GM23248 (cell line): Measurements from ENCODE around the gene PRR3. TPM values are rescaled to one million over a fixed set of nuclear protein-coding genes. Genes with fewer than 3 reads are reported as not detected.

ENCODE experiments used
- DNase-seq: peaks from one replicate; pipeline ENCODE4 v3.0.0-alpha.2; 2015
- H2AFZ ChIP-seq: fragments of 200-600 bp; sonication (generic); 2 replicates; pipeline ENCODE4 v1.6.1; 2016; ENCODE audit warnings: antibody characterized with exemption
- H3F3A ChIP-seq: fragments of 200-600 bp; sonication (generic); 2 replicates; pipeline ENCODE4 v1.6.1; 2016; ENCODE audit warnings: mild to moderate bottlenecking, antibody characterized with exemption, mixed run types; ENCODE audit not compliant: insufficient read depth
- H3K27ac ChIP-seq: fragments of 200-600 bp; sonication (generic); 2 replicates; pipeline ENCODE4 v1.5.1; 2016; ENCODE audit warnings: mild to moderate bottlenecking
- H3K27me3 ChIP-seq: fragments of 200-600 bp; sonication (generic); replicated peaks from 2 replicates; pipeline ENCODE4 v1.6.1; 2016; ENCODE audit warnings: mild to moderate bottlenecking; ENCODE audit not compliant: insufficient read depth
- H3K36me3 ChIP-seq: fragments of 200-600 bp; sonication (generic); 2 replicates; pipeline ENCODE4 v1.6.1; 2016; ENCODE audit warnings: low read depth, mild to moderate bottlenecking
- H3K4me1 ChIP-seq: fragments of 200-600 bp; sonication (generic); 2 replicates; pipeline ENCODE4 v1.6.1; 2016; ENCODE audit warnings: mild to moderate bottlenecking; ENCODE audit not compliant: insufficient read depth
- H3K4me2 ChIP-seq: fragments of 200-600 bp; sonication (generic); one replicate; pipeline ENCODE4 v1.6.1; 2016; ENCODE audit warnings: mild to moderate bottlenecking; ENCODE audit not compliant: unreplicated experiment
- H3K4me3 ChIP-seq: fragments of 200-600 bp; sonication (generic); 2 replicates; pipeline ENCODE4 v1.5.1; 2016; ENCODE audit warnings: mild to moderate bottlenecking
- H3K79me2 ChIP-seq: fragments of 200-600 bp; sonication (generic); 2 replicates; pipeline ENCODE4 v1.6.1; 2016; ENCODE audit warnings: mild to moderate bottlenecking; ENCODE audit not compliant: insufficient read depth
- H3K9ac ChIP-seq: fragments of 200-600 bp; sonication (generic); 2 replicates; pipeline ENCODE4 v1.6.1; 2016; ENCODE audit warnings: mild to moderate bottlenecking
- H3K9me2 ChIP-seq: fragments of 200-600 bp; sonication (generic); 2 replicates; pipeline ENCODE4 v1.6.1; 2016; ENCODE audit warnings: mixed run types, mild to moderate bottlenecking, moderate library complexity; ENCODE audit not compliant: insufficient read depth
- H3K9me3 ChIP-seq: fragments of 200-600 bp; sonication (generic); one replicate; pipeline ENCODE4 v1.6.1; 2017; ENCODE audit warnings: low read depth
- H4K20me1 ChIP-seq: fragments of 200-600 bp; sonication (generic); 2 replicates; pipeline ENCODE4 v1.6.0; 2016; ENCODE audit not compliant: insufficient read depth
- EZH2 ChIP-seq: fragments of 200-600 bp; sonication (generic); IDR thresholded peaks from 2 replicates; pipeline ENCODE4 v1.6.1; 2018; ENCODE audit warnings: antibody characterized with exemption, mild to moderate bottlenecking; ENCODE audit not compliant: insufficient read depth, poor library complexity, severe bottlenecking
- EZH2phosphoT487 ChIP-seq: fragments of 200-600 bp; sonication (generic); IDR thresholded peaks from 2 replicates; pipeline ENCODE4 v1.6.1; 2018; ENCODE audit warnings: antibody characterized with exemption, moderate library complexity, mild to moderate bottlenecking, low read depth; ENCODE audit not compliant: insufficient read depth
- WGBS, 2 experiments: methylation state at CpG; one replicate each; pipeline ENCODE4 v1.1.6; 2015 to 2017; ENCODE audit warnings: low lambda C conversion rate in 2 of 2, low coverage in 1 of 2; ENCODE audit errors: missing lambda C conversion rate in 2 of 2; 5-methylcytosine and 5-hydroxymethylcytosine counted together
- in situ Hi-C: fragments of 300-500 bp; cut with MboI; formaldehyde crosslinking; loops from 2 replicates; pipeline ENCODE4 v1.15.0; 2020
- polyA plus RNA-seq: library from polyadenylated mRNA; unstranded; fragments of >200 nt; fragmentation: Nextera tagmentation; extraction: Ambion mirVana; gene quantifications from 2 replicates; pipeline ENCODE4 v1.2.1, GENCODE V29; 2016
- total RNA-seq: library from RNA; depleted of rRNA; stranded (reverse); fragments of >200 nt; shearing (Covaris generic); gene quantifications from 2 replicates; pipeline ENCODE4 v1.2.3, GENCODE V29; 2014

Gene PRR3
- total and polyA plus RNA-seq, 2 experiments from 2014 or later: 6.5 to 7.1 TPM

DNA sequence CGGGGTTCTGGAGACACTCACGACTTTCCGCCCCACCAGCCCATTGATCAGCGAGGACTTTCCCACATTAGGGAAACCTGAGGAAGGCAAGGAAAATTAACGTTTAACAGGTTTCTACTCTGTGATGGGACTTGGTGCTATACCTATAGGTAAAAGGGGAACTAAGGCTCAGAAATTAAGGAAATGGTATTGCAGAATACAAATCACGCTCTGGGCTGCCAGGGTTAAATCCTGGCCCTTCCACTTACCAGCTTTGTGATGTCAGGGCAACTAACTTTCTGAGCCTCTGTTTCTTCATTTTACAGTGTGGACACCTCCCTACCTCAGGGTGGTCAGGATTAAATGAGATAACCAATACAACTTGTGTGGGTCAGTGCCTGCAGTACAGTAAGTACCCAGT lies 9.6 kb upstream of the PRR3 start:
- Histone ChIP-seq H3K9ac (no peak overlapping the region), H3K4me3 (no peak overlapping the region), H4K20me1 (no peaks in the 10 kb centered on the region), H3K9me3 (no peaks in the 10 kb centered on the region), H3K4me2 (no peak overlapping the region), H3K4me1 (peaks cover 3% of the 10 kb centered on the region), H3K79me2 (0 out of 2 replicates have a peak, but pooled peaks cover 4% of the 10 kb centered on the region), H2AFZ (no peak overlapping the region), H3K36me3 (no peaks in the 10 kb centered on the region; the same call in 1 of the 2 replicates), H3K27ac (no peak overlapping the region), H3K9me2 (no peaks in the 10 kb centered on the region), H3F3A (peaks cover 26% of the 10 kb centered on the region), H3K27me3 (no peaks in the 10 kb centered on the region)
- TF ChIP-seq EZH2phosphoT487 (no peak), EZH2 (no peak)
- in situ Hi-C loops: no loop called here
- DNase-seq: no peak
- WGBS, 2 experiments: 90 to 94% methylated on average over 6 of the region's 6 CpGs

GRCh38 chr6:30548375-30548774 lies 8.7 kb upstream of the PRR3 start:
- in situ Hi-C loops: no loop called here
- no peak overlapping the region for H2AFZ ChIP-seq
- H3K9me2 ChIP-seq: no peaks in the 10 kb centered on the region
- H3K9me3 ChIP-seq: no peaks in the 10 kb centered on the region
- peak; percentile 66 for DNase-seq
- H3F3A ChIP-seq: peaks cover 20% of the 10 kb centered on the region
- no peaks in the 10 kb centered on the region for H3K27me3 ChIP-seq
- peaks cover 3% of the 10 kb centered on the region for H3K4me1 ChIP-seq
- no peak overlapping the region for H3K4me3 ChIP-seq
- no peak overlapping the region for H3K27ac ChIP-seq
- 21% methylated on average over 2 of the region's 2 CpGs for WGBS, 2 experiments
- H3K79me2 ChIP-seq: 0 out of 2 replicates have a peak, but pooled peaks cover 5% of the 10 kb centered on the region
- H3K9ac ChIP-seq: no peak overlapping the region
- no peaks in the 10 kb centered on the region for H4K20me1 ChIP-seq
- TF ChIP-seq EZH2: no peak
- no peak overlapping the region for H3K4me2 ChIP-seq
- H3K36me3 ChIP-seq: peaks cover 6% of the 10 kb centered on the region; the same call in 1 of the 2 replicates

GRCh38 chr6:30554404-30554803 lies 2.7 kb upstream of the PRR3 start:
- Histone ChIP-seq H3K4me2 (peak overlapping the region; percentile 97), H3K9ac (peak overlapping the region; percentile 96), H4K20me1 (no peaks in the 10 kb centered on the region), H3K9me3 (no peaks in the 10 kb centered on the region), H3K27me3 (no peaks in the 10 kb centered on the region), H2AFZ (no peak overlapping the region), H3K4me3 (peak overlapping the region; percentile 95), H3K4me1 (peaks cover 8% of the 10 kb centered on the region; the same call in 1 of the 2 replicates), H3K79me2 (peaks cover 56% of the 10 kb centered on the region), H3K27ac (no peak overlapping the region), H3F3A (0 out of 2 replicates have a peak, but pooled peaks cover 6% of the 10 kb centered on the region), H3K36me3 (peaks cover 8% of the 10 kb centered on the region; the same call in 1 of the 2 replicates), H3K9me2 (no peaks in the 10 kb centered on the region)
- WGBS, 2 experiments: 93 to 95% methylated on average over 4 of the region's 4 CpGs
- no peak for TF ChIP-seq EZH2
- in situ Hi-C loops: no loop called here
- no peak for DNase-seq

- Histone ChIP-seq H3F3A (0 out of 2 replicates have a peak, but pooled peaks cover 2% of the 10 kb centered on the region), H3K4me3 (peak overlapping the region; percentile 95), H4K20me1 (no peaks in the 10 kb centered on the region), H3K9ac (peak overlapping the region; percentile 96), H3K27ac (peak overlapping the region; percentile 96), H3K9me2 (no peaks in the 10 kb centered on the region), H3K9me3 (no peaks in the 10 kb centered on the region), H3K79me2 (peaks cover 64% of the 10 kb centered on the region), H3K36me3 (peaks cover 8% of the 10 kb centered on the region; the same call in 1 of the 2 replicates), H3K4me2 (peak overlapping the region; percentile 97), H2AFZ (peak overlapping the region; percentile 92), H3K27me3 (no peaks in the 10 kb centered on the region), H3K4me1 (peaks cover 8% of the 10 kb centered on the region; the same call in 1 of the 2 replicates)
- WGBS, 2 experiments: 3 to 4% methylated on average over 34 of the region's 34 CpGs
- DNase-seq: peak; percentile 74
- in situ Hi-C loops: no loop called here
- TF ChIP-seq EZH2phosphoT487 (no peak), EZH2 (no peak)
Observed at GRCh38 chr6:30554962-30555815, 1.9 kb upstream of the PRR3 start.
